Activated CD4-positive, alpha-beta T cell treated with anti-CD3 and anti-CD28 coated beads, Interleukin-2, amount 50 U/mL, for 16 hours (primary cell): ENCODE results near the gene MAP3K6.

Source experiments
- DNase-seq: peaks from one replicate; pipeline ENCODE4 v3.0.0-alpha.2; 2020

Gene MAP3K6

DNA sequence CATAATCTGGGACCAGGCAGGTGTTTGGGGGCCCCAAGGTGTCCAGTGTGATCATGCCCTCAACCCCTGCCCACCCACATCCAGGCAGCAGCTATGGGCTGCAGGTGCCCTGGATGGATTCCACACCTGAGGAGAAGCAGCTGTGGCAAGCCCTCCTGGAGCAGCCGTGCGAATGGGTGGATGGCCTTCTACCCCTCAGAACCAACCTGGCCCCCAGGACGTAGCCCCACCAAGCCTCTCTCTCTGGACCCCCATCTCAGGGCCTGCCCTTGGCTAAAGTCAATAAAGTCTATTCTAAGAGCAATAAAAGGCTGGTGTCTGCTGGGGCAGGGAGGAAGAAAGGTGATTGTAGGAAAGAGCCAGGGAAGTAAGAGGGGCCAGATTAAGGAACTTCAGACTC lies 13.1 kb downstream of the MAP3K6 start:
- no peak for DNase-seq

GRCh38 chr1:27353166-27353565 lies 13.6 kb downstream of the MAP3K6 start:
- DNase-seq: no peak

DNA sequence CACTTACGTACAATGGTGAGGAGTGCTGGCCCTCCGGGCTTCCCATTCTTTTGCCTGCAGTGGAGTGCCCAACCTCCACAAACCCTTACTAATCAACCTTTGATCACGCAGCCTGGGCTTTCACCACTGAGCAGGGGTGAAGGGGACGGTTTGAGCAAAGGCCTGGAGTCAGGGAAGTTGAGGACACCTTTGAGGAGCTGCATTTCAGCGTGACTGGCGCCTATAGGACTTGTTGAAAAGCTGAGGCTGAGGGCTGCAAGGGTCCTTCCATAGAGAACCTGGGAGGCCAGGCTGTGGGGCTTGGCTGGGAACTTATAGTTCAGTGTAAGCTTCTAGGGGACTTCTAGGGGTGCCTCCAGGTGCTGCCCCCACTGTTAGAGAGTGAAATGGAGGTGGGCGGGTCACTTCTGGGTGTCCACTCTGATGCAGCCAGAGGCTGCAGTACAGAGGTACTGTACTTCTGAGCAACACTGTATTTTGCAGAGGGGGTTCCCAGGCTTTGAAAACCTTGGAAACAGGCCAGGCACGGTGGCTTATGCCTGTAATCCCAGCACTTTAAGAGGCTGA lies 15.1 kb downstream of the MAP3K6 start:
- DNase-seq: no peak

DNA sequence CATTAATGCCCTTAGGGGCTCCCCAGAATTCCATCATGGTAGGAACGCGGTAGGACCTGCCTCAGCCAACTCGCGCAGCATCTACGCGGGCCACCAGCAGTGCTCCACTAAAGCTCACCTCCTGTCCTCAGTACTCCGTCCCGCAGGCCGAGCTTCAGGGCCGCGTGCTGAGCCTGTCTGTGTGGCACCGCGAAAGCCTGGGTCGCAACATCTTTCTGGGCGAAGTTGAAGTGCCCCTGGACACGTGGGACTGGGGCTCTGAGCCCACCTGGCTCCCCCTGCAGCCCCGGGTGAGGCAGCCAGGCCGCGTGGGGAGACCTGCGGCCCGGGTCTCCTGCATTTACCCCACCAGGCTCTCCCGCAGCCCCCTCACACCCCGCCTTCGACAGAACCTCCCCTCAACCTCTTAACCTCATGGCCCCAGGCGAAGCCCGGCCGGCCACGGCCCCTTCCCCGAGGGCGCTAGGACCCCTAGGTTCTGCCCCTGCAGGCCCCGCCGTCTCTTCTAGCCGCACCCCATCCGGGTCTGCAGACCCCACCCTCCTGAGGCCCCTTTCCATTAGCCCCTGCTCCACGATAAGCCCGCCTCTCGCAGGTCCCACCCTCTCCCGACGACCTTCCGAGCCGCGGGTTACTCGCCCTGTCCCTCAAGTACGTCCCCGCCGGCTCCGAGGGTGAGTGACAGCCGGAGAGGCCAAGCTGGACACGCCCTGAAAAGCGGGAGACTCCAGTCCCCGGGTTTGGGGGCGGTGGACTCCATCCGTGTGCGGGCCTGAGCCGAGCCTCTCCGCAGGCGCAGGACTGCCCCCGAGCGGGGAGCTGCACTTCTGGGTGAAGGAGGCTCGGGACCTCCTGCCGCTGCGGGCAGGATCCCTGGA lies 15.9 kb downstream of the MAP3K6 start:
- no peak for DNase-seq

DNA sequence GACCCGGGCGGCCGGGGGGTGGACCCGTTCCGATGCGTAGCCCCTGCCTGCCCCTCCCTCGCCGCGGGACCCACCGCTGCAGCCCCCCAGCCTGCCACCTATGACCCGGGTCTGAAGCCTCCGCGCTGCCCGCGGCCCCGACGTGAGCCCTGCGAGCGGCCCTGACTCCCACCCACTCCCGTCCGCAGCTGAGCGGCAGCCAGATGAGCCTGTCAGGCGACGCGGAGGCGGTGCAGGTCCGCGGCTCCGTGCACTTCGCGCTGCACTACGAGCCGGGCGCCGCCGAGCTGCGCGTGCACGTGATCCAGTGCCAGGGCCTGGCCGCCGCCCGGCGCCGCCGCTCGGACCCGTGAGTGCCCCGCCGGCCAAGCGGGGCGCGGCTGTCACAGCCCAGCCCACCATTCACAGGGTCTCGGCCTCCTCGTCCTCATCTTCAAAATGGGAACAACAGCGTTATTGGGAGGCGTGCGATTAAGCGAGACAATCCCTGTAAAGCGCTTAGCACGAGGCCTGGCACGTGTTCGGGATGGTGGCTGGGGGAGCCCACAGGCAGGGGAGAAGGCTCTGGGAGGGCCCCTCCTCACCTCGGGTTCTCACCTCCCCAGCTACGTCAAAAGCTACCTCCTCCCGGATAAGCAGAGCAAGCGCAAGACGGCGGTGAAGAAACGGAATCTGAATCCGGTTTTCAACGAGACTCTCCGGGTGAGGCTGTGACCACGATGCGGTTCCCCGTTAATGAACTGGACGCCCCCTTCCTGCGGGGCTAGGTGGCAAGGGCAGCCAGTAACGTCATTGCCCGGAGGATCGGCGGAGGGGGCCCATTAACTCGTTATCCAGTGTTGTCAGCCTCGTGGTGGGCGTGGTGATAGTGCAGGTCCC lies 16.7 kb downstream of the MAP3K6 start:
- no peak for DNase-seq

DNA sequence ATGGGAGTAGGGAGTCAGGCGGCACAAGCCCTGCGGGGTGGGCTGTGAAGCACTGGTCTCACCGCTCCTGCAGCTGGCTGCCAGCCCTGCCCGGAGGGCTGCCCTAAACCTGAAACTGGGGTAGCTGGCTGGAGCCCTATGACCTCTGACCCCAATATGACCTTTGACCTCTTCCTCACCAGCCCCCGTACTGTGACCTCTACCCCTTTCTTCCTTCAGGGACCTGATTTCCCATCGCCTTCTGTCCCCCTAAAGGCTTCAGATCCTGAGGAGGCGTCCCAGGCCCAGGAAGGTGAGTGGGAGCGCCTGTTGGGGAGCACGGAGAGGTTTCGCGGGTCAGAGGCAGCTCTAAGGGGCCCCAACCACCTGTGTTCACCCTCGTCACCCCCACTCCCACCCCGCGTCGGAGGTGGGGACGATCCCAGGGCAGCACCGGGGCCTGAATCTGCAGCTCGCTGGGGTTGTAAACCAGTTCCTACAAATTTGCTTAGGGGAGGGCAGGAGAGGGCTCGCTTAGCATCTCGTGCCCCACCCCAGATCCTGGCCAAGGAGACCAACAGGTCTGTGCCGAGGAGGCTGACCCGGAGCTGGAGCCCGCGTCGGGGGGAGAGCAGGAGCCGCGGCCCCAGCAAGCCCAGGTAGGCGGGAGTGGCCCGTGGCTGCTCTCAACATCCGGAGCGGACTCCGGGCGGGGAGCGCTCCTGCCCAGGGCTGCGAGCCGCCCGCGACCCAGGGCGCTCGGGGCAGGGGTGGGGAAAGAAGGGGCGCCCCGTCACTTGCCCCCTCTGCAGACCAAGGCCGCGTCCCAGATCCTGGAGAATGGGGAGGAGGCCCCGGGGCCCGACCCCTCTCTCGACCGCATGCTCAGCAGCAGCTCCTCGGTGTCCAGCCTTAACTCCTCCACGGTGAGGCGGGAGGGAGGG lies 17.6 kb downstream of the MAP3K6 start:
- no peak for DNase-seq

GRCh38 chr1:27346991-27347624 lies 19.7 kb downstream of the MAP3K6 start:
- no peak for DNase-seq

- no peak for DNase-seq
These were observed 20.4 kb downstream of the MAP3K6 start for GRCh38 chr1:27346357-27346756.

DNA sequence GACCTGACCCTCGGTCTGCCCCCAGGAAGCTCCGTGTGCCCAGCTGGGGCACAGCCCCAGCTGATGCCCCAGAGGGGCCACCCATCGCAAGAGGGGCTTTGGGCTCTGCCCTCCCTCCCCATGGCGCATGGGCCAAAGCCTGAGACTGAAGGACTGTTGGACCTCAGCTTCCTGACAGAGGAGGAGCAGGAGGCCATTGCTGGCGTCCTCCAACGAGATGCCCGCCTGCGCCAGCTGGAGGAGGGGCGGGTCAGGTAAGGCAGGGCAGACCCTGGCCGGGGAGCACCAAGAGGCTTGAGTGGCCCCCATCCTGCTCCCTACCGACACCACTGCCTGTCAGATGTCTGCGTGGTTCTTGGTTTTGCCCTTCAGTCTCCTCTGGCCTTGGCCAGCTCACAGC lies 21.5 kb downstream of the MAP3K6 start:
- no peak for DNase-seq

DNA sequence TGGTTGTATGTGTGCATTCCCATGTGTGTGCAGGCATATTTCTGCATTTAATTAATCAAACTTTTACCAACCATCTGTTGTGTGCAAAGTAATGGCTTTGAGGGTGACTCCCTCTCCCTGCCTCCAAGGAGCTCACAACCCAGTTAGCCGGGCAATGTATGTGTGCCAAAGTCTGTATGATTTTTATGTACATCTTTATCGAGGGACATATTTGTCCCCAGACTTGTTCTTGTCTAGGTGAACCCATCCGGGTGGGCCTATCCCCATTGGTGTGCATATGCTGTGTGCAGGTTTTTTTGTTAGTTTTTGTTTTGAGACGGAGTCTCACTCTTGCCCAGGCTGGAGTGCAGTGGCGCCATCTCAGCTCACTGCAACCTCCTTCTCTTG lies 23.1 kb downstream of the MAP3K6 start:
- DNase-seq: no peak

DNA sequence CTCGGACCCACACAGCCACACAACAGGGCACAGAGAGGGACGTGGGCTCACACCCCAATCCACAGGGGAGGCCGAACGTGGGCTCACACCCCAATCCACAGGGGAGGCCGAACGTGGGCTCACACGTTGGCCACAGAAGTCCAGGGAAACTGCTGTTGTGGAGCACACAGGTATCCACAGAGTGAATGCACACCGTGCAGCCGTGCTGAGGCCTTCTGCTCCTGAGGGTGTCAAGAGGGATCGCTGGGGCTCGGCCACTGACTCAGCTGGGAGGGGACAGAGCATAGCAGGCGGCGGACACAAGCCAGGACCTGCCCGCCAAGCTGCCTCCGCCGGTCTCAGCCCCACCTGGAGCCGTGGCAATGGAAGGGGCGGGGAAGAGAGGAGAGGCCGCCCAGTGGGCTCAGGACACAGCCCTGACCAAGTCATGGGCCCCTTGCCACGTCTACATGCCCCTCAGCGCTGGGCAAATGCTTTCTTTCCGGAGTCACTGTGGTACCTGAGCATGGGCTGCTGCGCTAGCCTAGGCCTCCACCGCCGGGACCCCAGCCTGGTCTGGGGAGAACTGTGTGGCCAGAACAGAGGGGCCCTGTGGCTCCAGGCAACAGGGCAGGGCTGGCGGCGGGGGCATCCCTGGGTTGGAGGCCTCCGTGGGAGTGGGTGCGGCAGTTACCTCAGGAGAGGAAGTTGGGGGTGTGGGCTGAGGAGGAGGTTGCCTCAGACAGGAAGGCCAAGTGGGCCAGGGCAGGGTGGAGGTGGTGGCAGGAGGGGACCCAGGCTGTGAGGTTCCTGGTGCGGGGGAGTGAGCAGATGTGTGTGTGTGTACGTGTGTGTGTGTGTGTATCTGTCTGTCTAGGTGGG lies 23.8 kb downstream of the MAP3K6 start:
- DNase-seq: peak; percentile 76

DNA sequence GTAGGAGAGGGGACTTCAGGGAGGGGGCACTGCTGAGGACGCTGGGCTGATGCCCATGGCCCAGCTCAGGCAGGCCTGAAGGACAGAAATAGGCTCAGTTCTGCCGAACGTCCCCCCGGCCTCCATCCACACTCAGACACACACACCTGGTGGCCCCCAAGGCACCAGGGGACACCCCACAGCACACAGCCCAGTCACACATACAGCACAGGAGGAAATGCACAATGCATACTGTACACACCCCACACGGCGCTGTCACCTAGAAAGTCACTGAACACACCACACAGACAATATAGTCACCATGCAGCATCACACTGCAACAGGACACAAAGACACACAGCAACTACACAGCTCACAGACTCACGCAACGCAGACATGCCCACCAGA lies 24.4 kb downstream of the MAP3K6 start:
- peak; percentile 46 for DNase-seq

GRCh38 chr1:27341525-27342252 lies 25.1 kb downstream of the MAP3K6 start, which contains the start of gene SYTL1:
Gene SYTL1 (plus strand): TSS chr1:27342022. CDS start chr1:27345335, 3,313 bp downstream.
- peak; percentile 69 for DNase-seq

DNA sequence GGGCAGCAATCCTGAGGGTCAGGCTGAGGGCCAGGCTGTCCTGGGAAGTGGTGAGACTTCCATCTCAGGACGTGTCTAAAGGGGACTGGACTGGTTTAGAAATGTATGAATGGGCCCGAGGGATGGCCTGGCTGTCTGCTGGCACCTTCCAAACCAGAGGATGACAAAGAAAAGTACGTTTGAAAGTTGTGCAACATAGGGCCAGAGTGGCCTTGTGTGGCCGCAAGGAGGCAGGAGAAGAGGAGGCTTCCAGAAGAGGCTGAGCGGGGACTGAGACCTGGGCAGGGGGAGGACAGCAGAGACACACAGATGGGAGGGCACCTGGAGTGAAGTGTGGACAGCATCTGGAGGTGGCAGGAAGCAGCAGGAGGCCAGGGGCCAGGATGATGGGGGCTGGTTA lies 27.5 kb downstream of the MAP3K6 start:
- DNase-seq: no peak

- no peak for DNase-seq
These were observed 28.0 kb downstream of the MAP3K6 start for GRCh38 chr1:27338751-27339150.

DNA sequence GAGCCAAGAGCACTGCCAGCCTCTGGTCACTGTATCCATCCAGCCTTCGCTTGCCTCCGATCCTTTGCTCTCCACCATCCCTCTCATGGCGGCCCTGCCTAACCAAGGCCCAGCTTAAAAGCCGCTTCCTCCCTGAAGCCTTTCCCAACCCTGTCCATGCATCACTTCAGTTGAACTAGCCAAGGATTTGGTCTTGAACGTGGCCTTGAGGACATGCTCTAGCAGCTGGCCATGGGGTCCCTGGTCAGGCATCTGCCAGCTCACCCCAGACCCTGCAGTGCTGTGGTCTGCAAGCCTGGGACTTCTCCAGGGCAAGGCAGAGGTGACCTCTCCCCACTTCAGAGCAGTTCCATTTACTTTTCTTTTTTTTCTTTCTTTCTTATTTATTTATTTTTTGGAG lies 30.0 kb downstream of the MAP3K6 start:
- no peak for DNase-seq

DNA sequence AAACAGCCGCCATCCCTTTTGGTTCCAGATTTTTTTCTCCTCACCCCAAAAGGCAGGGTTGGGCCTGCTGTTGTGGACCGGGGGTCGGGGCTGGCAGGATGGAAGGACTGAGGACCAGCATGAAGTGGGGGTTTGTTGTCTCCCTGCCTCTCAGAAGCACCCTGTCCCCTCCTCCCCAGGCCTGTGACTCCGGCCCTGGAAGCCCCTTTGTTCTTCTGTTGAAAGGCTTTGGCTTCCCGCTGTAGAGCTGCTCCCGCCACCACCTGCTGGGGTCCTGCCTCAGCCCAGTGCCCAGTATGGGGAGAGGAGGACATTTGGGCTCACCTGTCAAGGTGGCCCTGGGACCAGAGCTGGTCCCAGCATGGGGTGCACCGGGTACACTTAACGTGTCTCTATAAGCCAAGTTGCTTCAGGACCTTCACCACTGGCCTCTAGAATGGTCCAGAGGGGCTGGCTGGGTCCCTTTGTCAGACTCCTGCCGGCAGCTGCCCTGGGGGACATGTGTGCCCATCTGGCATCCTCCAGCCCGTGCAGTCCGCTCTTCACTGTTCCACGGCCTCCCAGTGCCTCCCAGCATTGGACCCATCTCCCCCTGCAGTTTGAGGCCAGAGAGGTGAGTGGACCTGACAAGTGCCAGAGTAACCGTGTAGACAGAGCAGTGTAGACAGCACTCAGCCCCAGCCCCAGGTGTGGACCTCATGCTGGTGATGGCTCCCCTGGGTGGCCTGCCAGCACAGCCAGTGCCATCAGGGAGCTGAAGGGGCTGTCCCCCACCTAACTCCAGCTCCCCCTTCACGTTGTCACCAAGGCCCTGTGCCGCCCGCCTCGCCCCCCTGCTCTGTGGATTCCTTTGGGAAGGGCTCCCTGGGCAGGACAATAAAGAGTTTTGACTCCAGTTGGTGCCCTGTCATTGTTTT lies 31.0 kb downstream of the MAP3K6 start:
- DNase-seq: no peak

GRCh38 chr1:27333717-27334279 lies 33.0 kb downstream of the MAP3K6 start:
- no peak for DNase-seq
